ENCODE data around the gene DOCK10. TPM values are rescaled to one million over a fixed set of nuclear protein-coding genes. Genes with fewer than 3 reads are reported as not detected.

The DOCK10 gene
- total RNA-seq, 1 donor from 2014 or later: 15.1 TPM

DNA sequence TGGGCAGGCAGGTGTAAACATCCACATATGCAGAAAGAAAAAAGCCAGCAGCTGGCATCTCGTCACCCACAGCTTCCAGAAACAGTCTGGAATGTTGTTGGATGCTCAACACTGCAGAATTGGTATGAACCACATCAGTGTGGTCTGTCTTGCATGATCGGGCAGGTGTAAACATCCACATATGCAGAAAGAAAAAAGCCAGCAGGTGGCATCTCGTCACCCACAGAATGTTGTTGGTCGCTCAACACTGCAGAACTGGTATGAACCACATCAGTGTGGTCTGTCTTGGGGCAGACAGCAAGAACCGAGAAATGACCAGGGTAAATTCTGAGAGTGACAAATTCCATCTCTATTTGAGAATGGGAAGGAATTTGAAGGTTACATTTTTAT lies 39.6 kb downstream of the DOCK10 start:
- H3K9me3 ChIP-seq (ENCODE audit: control insufficient read depth in 3 of 3, low read length in 3 of 3): no peaks in the 10 kb centered on the region
- H3K27me3 ChIP-seq (ENCODE audit: control insufficient read depth in 3 of 3, insufficient read depth in 3 of 3, low read length in 3 of 3): no peaks in the 10 kb centered on the region
- H3K4me3 ChIP-seq (ENCODE audit: low read length in 3 of 3): no peak overlapping the region
- no peaks in the 10 kb centered on the region for H3K36me3 ChIP-seq (ENCODE audit: control insufficient read depth in 3 of 3, insufficient read depth in 3 of 3, low read length in 3 of 3)
- peaks cover 0 to 7% (median 0%) of the 10 kb centered on the region in 3 donors for H3K4me1 ChIP-seq (ENCODE audit: control insufficient read depth in 3 of 3, insufficient read depth in 3 of 3, low read length in 3 of 3)
- no peak overlapping the region for H3K27ac ChIP-seq (ENCODE audit: low read depth, low read length)
- H3K9ac ChIP-seq (ENCODE audit: low read depth in 1 of 3, low read length in 3 of 3): no peak overlapping the region

GRCh38 chr2:225002039-225002655 lies 40.1 kb downstream of the DOCK10 start:
- Histone ChIP-seq H3K27me3 (ENCODE audit: control insufficient read depth in 3 of 3, insufficient read depth in 3 of 3, low read length in 3 of 3) (no peaks in the 10 kb centered on the region), H3K9me3 (ENCODE audit: control insufficient read depth in 3 of 3, low read length in 3 of 3) (no peaks in the 10 kb centered on the region), H3K36me3 (ENCODE audit: control insufficient read depth in 3 of 3, insufficient read depth in 3 of 3, low read length in 3 of 3) (no peaks in the 10 kb centered on the region), H3K4me3 (ENCODE audit: low read length in 3 of 3) (no peak overlapping the region), H3K9ac (ENCODE audit: low read depth in 1 of 3, low read length in 3 of 3) (no peak overlapping the region), H3K4me1 (ENCODE audit: control insufficient read depth in 3 of 3, insufficient read depth in 3 of 3, low read length in 3 of 3) (peaks cover 0 to 9% (median 0%) of the 10 kb centered on the region in 3 donors), H3K27ac (ENCODE audit: low read depth, low read length) (no peak overlapping the region)

- H3K27ac ChIP-seq (ENCODE audit: low read depth, low read length): no peak overlapping the region
- H3K9me3 ChIP-seq (ENCODE audit: control insufficient read depth in 3 of 3, low read length in 3 of 3): no peaks in the 10 kb centered on the region
- no peak overlapping the region for H3K4me3 ChIP-seq (ENCODE audit: low read length in 3 of 3)
- no peaks in the 10 kb centered on the region for H3K27me3 ChIP-seq (ENCODE audit: control insufficient read depth in 3 of 3, insufficient read depth in 3 of 3, low read length in 3 of 3)
- H3K36me3 ChIP-seq (ENCODE audit: control insufficient read depth in 3 of 3, insufficient read depth in 3 of 3, low read length in 3 of 3): peaks cover 0 to 2% (median 0%) of the 10 kb centered on the region in 3 donors
- H3K9ac ChIP-seq (ENCODE audit: low read depth in 1 of 3, low read length in 3 of 3): no peak overlapping the region
- H3K4me1 ChIP-seq (ENCODE audit: control insufficient read depth in 3 of 3, insufficient read depth in 3 of 3, low read length in 3 of 3): peaks cover 0 to 9% (median 0%) of the 10 kb centered on the region in 3 donors
Measured at GRCh38 chr2:224999754-225000153, 42.5 kb downstream of the DOCK10 start.

DNA sequence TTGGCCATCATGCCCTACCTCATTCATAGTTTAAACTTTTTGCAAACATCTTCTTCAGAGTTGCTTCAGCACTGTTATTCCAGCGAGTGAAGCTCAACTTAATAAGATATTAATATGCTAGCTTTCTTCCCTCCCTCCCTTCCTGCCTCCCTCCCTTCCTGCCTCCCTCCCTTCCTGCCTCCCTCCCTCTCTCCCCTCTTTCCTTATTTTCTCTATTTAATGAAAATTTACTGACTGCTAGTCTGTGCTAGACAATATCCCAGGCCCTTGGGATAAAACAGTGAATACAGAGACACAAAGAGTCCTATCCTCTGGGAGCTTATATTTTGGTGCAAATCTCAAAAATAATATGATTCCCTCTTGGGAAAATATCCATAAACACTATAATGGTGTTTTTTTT lies 42.9 kb downstream of the DOCK10 start:
- H3K27me3 ChIP-seq (ENCODE audit: control insufficient read depth in 3 of 3, insufficient read depth in 3 of 3, low read length in 3 of 3): no peaks in the 10 kb centered on the region
- H3K9ac ChIP-seq (ENCODE audit: low read depth in 1 of 3, low read length in 3 of 3): no peak overlapping the region
- H3K4me3 ChIP-seq (ENCODE audit: low read length in 3 of 3): no peak overlapping the region
- peaks cover 0 to 9% (median 0%) of the 10 kb centered on the region in 3 donors for H3K4me1 ChIP-seq (ENCODE audit: control insufficient read depth in 3 of 3, insufficient read depth in 3 of 3, low read length in 3 of 3)
- H3K9me3 ChIP-seq (ENCODE audit: control insufficient read depth in 3 of 3, low read length in 3 of 3): no peaks in the 10 kb centered on the region
- no peak overlapping the region for H3K27ac ChIP-seq (ENCODE audit: low read depth, low read length)
- peaks cover 0 to 3% (median 0%) of the 10 kb centered on the region in 3 donors for H3K36me3 ChIP-seq (ENCODE audit: control insufficient read depth in 3 of 3, insufficient read depth in 3 of 3, low read length in 3 of 3)

DNA sequence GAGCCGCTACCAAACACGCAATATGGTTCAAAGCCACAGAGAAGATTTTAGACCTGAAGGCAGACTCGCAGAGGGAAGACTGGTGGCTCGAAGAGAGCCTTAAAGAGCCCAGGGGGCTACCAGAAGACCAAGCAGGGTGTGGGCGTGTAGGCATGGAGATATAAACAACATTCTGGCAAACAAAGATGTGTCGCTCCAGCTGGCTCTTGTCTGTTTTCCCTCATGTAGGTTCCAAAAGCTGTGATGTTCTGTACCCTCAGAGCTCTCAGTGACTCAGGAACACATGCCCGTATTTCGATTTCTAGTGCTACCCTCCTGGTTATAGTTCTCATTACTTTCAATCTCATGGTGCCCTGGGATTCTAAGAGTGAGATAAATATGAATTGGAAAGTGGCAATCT lies 44.5 kb downstream of the DOCK10 start:
- Histone ChIP-seq H3K9ac (ENCODE audit: low read depth in 1 of 3, low read length in 3 of 3) (no peak overlapping the region), H3K36me3 (ENCODE audit: control insufficient read depth in 3 of 3, insufficient read depth in 3 of 3, low read length in 3 of 3) (peaks cover 0 to 3% (median 0%) of the 10 kb centered on the region in 3 donors), H3K4me1 (ENCODE audit: control insufficient read depth in 3 of 3, insufficient read depth in 3 of 3, low read length in 3 of 3) (peaks cover 0 to 9% (median 0%) of the 10 kb centered on the region in 3 donors), H3K9me3 (ENCODE audit: control insufficient read depth in 3 of 3, low read length in 3 of 3) (no peaks in the 10 kb centered on the region), H3K27me3 (ENCODE audit: control insufficient read depth in 3 of 3, insufficient read depth in 3 of 3, low read length in 3 of 3) (no peaks in the 10 kb centered on the region), H3K4me3 (ENCODE audit: low read length in 3 of 3) (no peak overlapping the region), H3K27ac (ENCODE audit: low read depth, low read length) (no peak overlapping the region)

GRCh38 chr2:224995419-224995818 lies 46.8 kb downstream of the DOCK10 start:
- no peak overlapping the region for H3K4me3 ChIP-seq (ENCODE audit: low read length in 3 of 3)
- no peaks in the 10 kb centered on the region for H3K9me3 ChIP-seq (ENCODE audit: control insufficient read depth in 3 of 3, low read length in 3 of 3)
- no peak overlapping the region for H3K27ac ChIP-seq (ENCODE audit: low read depth, low read length)
- H3K4me1 ChIP-seq (ENCODE audit: control insufficient read depth in 3 of 3, insufficient read depth in 3 of 3, low read length in 3 of 3): peaks cover 0 to 6% (median 0%) of the 10 kb centered on the region in 3 donors
- H3K36me3 ChIP-seq (ENCODE audit: control insufficient read depth in 3 of 3, insufficient read depth in 3 of 3, low read length in 3 of 3): peaks cover 0 to 3% (median 0%) of the 10 kb centered on the region in 3 donors
- H3K9ac ChIP-seq (ENCODE audit: low read depth in 1 of 3, low read length in 3 of 3): no peak overlapping the region
- H3K27me3 ChIP-seq (ENCODE audit: control insufficient read depth in 3 of 3, insufficient read depth in 3 of 3, low read length in 3 of 3): no peaks in the 10 kb centered on the region

GRCh38 chr2:224994242-224994823 lies 47.9 kb downstream of the DOCK10 start:
- Histone ChIP-seq H3K4me3 (ENCODE audit: low read length in 3 of 3) (no peak overlapping the region), H3K9ac (ENCODE audit: low read depth in 1 of 3, low read length in 3 of 3) (no peak overlapping the region), H3K36me3 (ENCODE audit: control insufficient read depth in 3 of 3, insufficient read depth in 3 of 3, low read length in 3 of 3) (peaks cover 0 to 3% (median 0%) of the 10 kb centered on the region in 3 donors), H3K4me1 (ENCODE audit: control insufficient read depth in 3 of 3, insufficient read depth in 3 of 3, low read length in 3 of 3) (peaks cover 0 to 4% (median 0%) of the 10 kb centered on the region in 3 donors), H3K27me3 (ENCODE audit: control insufficient read depth in 3 of 3, insufficient read depth in 3 of 3, low read length in 3 of 3) (no peaks in the 10 kb centered on the region), H3K27ac (ENCODE audit: low read depth, low read length) (no peak overlapping the region), H3K9me3 (ENCODE audit: control insufficient read depth in 3 of 3, low read length in 3 of 3) (no peaks in the 10 kb centered on the region)

DNA sequence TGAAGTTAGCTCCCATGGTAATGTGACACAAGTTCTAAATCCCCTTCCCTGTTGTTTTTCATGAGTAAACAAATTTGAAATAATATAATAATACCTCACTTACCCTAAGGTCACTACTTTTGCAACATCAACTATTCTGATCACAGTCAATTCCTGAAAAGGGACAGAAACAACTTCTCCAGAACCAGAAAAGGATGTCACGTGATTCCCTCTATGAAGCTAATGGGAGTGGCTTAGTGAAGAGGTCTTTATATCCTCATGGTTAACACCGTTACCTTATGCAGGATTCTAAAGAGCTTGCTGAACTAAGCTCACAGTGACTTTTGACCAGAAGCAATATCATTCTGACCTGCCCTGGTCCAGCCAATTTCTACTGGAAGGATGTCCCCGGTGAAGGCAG lies 51.6 kb downstream of the DOCK10 start:
- H3K27me3 ChIP-seq (ENCODE audit: control insufficient read depth in 3 of 3, insufficient read depth in 3 of 3, low read length in 3 of 3): no peaks in the 10 kb centered on the region
- peaks cover 0 to 3% (median 0%) of the 10 kb centered on the region in 3 donors for H3K36me3 ChIP-seq (ENCODE audit: control insufficient read depth in 3 of 3, insufficient read depth in 3 of 3, low read length in 3 of 3)
- no peaks in the 10 kb centered on the region for H3K4me1 ChIP-seq (ENCODE audit: control insufficient read depth in 3 of 3, insufficient read depth in 3 of 3, low read length in 3 of 3)
- no peaks in the 10 kb centered on the region for H3K9me3 ChIP-seq (ENCODE audit: control insufficient read depth in 3 of 3, low read length in 3 of 3)
- no peak overlapping the region for H3K27ac ChIP-seq (ENCODE audit: low read depth, low read length)
- no peak overlapping the region for H3K9ac ChIP-seq (ENCODE audit: low read depth in 1 of 3, low read length in 3 of 3)
- H3K4me3 ChIP-seq (ENCODE audit: low read length in 3 of 3): no peak overlapping the region

DNA sequence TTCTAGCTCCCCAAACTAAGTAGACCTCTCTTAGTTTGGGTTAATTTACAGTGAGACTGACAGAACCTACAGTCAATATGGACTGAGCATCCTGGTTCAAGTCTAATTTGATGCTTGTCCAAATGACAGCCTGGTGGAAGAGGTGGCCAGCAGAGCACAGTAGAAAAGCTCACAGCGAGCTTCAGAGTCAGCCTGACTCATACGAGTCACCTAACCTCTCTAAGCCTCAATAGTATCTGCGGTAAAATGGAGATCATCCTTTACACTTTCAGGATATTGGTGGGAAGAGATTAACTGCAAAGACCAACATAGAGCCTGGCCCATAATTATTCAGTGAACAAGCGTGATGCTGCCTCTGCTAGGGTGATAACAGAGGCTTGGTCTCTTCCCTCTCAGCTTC lies 54.5 kb downstream of the DOCK10 start:
- Histone ChIP-seq H3K4me3 (ENCODE audit: low read length in 3 of 3) (no peak overlapping the region), H3K36me3 (ENCODE audit: control insufficient read depth in 3 of 3, insufficient read depth in 3 of 3, low read length in 3 of 3) (no peaks in the 10 kb centered on the region), H3K4me1 (ENCODE audit: control insufficient read depth in 3 of 3, insufficient read depth in 3 of 3, low read length in 3 of 3) (peaks cover 4 to 13% (median 8%) of the 10 kb centered on the region in 3 donors), H3K27me3 (ENCODE audit: control insufficient read depth in 3 of 3, insufficient read depth in 3 of 3, low read length in 3 of 3) (no peaks in the 10 kb centered on the region), H3K9me3 (ENCODE audit: control insufficient read depth in 3 of 3, low read length in 3 of 3) (no peaks in the 10 kb centered on the region), H3K27ac (ENCODE audit: low read depth, low read length) (no peak overlapping the region), H3K9ac (ENCODE audit: low read depth in 1 of 3, low read length in 3 of 3) (no peak overlapping the region)

GRCh38 chr2:224986477-224986876 lies 55.8 kb downstream of the DOCK10 start:
- H3K9ac ChIP-seq (ENCODE audit: low read depth in 1 of 3, low read length in 3 of 3): no peak overlapping the region
- H3K27ac ChIP-seq (ENCODE audit: low read depth, low read length): no peak overlapping the region
- no peak overlapping the region for H3K4me3 ChIP-seq (ENCODE audit: low read length in 3 of 3)
- H3K9me3 ChIP-seq (ENCODE audit: control insufficient read depth in 3 of 3, low read length in 3 of 3): no peaks in the 10 kb centered on the region
- H3K36me3 ChIP-seq (ENCODE audit: control insufficient read depth in 3 of 3, insufficient read depth in 3 of 3, low read length in 3 of 3): no peaks in the 10 kb centered on the region
- H3K27me3 ChIP-seq (ENCODE audit: control insufficient read depth in 3 of 3, insufficient read depth in 3 of 3, low read length in 3 of 3): no peaks in the 10 kb centered on the region
- H3K4me1 ChIP-seq (ENCODE audit: control insufficient read depth in 3 of 3, insufficient read depth in 3 of 3, low read length in 3 of 3): peaks cover 4 to 17% (median 11%) of the 10 kb centered on the region in 3 donors

Measured in skeletal muscle tissue (tissue), 4 donors.